ENCODE results near the gene TWNK.

The TWNK gene

DNA sequence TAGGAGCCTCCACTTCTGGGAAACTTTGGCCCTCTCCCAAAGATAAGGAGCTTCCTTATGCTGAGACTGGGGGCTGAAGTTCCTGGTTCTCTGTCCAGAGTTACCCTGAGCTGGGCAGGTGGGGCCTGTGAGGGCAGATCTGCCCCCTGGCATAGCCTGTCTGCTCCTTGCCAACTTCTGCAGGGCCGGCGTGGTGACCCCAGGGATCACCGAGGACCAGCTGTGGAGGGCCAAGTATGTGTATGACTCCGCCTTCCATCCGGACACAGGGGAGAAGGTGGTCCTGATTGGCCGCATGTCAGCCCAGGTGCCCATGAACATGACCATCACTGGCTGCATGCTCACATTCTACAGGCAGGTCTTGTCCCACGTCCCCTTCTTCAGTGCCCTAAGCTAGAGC lies 48.0 kb downstream of the TWNK start:
- Histone ChIP-seq H3K4me3 (ENCODE audit: low read depth, low read length) (no peak overlapping the region), H3K27ac (ENCODE audit: extremely low read depth, low read depth, low read length) (no peak overlapping the region), H3K9me3 (ENCODE audit: control insufficient read depth, insufficient read depth, low read depth, low read length) (no peaks in the 10 kb centered on the region), H3K4me1 (ENCODE audit: control insufficient read depth, insufficient read depth, low read length) (peaks cover 18% of the 10 kb centered on the region), H3K36me3 (ENCODE audit: control insufficient read depth in 2 of 2, insufficient read depth in 1 of 2, low read length in 2 of 2) (peaks cover 0 to 19% of the 10 kb centered on the region in 2 experiments; a peak in 1 of 3 replicates)
- CTCF ChIA-PET, result interaction anchor here (1.0 to 2.7 kb wide), 5 partner anchors 17 to 60 kb away, joined by 3 to 17 read pairs (median 9); no protein-coding TSS in a partner anchor
- POLR2A ChIA-PET, result interaction anchor here (0.9 kb wide), 1 partner anchor 500 kb away, joined by 4 read pairs; the partner anchor contains the start of gene HIF1AN
- no peak for TF ChIP-seq ZNF146 (tag by site-specific recombination; IDR thresholded peaks at IDR 0.05)
- TF ChIP-seq ZNF660 (tag by site-specific recombination; IDR thresholded peaks at IDR 0.05), result no peak
- TF ChIP-seq, protein P1, sequence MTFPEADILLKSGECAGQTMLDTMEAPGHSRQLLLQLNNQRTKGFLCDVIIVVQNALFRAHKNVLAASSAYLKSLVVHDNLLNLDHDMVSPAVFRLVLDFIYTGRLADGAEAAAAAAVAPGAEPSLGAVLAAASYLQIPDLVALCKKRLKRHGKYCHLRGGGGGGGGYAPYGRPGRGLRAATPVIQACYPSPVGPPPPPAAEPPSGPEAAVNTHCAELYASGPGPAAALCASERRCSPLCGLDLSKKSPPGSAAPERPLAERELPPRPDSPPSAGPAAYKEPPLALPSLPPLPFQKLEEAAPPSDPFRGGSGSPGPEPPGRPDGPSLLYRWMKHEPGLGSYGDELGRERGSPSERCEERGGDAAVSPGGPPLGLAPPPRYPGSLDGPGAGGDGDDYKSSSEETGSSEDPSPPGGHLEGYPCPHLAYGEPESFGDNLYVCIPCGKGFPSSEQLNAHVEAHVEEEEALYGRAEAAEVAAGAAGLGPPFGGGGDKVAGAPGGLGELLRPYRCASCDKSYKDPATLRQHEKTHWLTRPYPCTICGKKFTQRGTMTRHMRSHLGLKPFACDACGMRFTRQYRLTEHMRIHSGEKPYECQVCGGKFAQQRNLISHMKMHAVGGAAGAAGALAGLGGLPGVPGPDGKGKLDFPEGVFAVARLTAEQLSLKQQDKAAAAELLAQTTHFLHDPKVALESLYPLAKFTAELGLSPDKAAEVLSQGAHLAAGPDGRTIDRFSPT (tag by site-specific recombination; IDR thresholded peaks at IDR 0.05), result no peak
- no peak for TF ChIP-seq ZSCAN30 (tag by site-specific recombination; IDR thresholded peaks at IDR 0.05)
- TF ChIP-seq, protein P2, sequence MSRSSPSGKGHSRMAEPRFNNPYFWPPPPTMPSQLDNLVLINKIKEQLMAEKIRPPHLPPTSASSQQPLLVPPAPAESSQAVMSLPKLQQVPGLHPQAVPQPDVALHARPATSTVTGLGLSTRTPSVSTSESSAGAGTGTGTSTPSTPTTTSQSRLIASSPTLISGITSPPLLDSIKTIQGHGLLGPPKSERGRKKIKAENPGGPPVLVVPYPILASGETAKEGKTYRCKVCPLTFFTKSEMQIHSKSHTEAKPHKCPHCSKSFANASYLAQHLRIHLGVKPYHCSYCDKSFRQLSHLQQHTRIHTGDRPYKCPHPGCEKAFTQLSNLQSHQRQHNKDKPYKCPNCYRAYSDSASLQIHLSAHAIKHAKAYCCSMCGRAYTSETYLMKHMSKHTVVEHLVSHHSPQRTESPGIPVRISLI (tag by site-specific recombination; IDR thresholded peaks at IDR 0.05), result no peak
- no peak for TF ChIP-seq GLI2 (tag by site-specific recombination; IDR thresholded peaks at IDR 0.05; ENCODE audit: borderline replicate concordance, low read depth)
- TF ChIP-seq SCRT2 (tag by site-specific recombination; IDR thresholded peaks at IDR 0.05), result no peak
- no peak for TF ChIP-seq KLF8 (tag by site-specific recombination; IDR thresholded peaks at IDR 0.05)
- TF ChIP-seq, protein P3, sequence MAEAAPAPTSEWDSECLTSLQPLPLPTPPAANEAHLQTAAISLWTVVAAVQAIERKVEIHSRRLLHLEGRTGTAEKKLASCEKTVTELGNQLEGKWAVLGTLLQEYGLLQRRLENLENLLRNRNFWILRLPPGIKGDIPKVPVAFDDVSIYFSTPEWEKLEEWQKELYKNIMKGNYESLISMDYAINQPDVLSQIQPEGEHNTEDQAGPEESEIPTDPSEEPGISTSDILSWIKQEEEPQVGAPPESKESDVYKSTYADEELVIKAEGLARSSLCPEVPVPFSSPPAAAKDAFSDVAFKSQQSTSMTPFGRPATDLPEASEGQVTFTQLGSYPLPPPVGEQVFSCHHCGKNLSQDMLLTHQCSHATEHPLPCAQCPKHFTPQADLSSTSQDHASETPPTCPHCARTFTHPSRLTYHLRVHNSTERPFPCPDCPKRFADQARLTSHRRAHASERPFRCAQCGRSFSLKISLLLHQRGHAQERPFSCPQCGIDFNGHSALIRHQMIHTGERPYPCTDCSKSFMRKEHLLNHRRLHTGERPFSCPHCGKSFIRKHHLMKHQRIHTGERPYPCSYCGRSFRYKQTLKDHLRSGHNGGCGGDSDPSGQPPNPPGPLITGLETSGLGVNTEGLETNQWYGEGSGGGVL (tag by site-specific recombination; IDR thresholded peaks at IDR 0.05), result no peak
- TF ChIP-seq ZNF184 (tag by site-specific recombination; IDR thresholded peaks at IDR 0.05), result no peak
- no peak for TF ChIP-seq ZBTB8A (tag by site-specific recombination; IDR thresholded peaks at IDR 0.05)
- TF ChIP-seq ZNF48 (tag by site-specific recombination; IDR thresholded peaks at IDR 0.05), result no peak
- TF ChIP-seq KLF10 (tag by site-specific recombination; IDR thresholded peaks at IDR 0.05), result no peak
- no peak for TF ChIP-seq ZNF292 (tag by site-specific recombination; IDR thresholded peaks at IDR 0.05; ENCODE audit: borderline replicate concordance, low read depth)
- TF ChIP-seq, protein P4, sequence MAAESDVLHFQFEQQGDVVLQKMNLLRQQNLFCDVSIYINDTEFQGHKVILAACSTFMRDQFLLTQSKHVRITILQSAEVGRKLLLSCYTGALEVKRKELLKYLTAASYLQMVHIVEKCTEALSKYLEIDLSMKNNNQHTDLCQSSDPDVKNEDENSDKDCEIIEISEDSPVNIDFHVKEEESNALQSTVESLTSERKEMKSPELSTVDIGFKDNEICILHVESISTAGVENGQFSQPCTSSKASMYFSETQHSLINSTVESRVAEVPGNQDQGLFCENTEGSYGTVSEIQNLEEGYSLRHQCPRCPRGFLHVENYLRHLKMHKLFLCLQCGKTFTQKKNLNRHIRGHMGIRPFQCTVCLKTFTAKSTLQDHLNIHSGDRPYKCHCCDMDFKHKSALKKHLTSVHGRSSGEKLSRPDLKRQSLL (tag by site-specific recombination; IDR thresholded peaks at IDR 0.05), result no peak

DNA sequence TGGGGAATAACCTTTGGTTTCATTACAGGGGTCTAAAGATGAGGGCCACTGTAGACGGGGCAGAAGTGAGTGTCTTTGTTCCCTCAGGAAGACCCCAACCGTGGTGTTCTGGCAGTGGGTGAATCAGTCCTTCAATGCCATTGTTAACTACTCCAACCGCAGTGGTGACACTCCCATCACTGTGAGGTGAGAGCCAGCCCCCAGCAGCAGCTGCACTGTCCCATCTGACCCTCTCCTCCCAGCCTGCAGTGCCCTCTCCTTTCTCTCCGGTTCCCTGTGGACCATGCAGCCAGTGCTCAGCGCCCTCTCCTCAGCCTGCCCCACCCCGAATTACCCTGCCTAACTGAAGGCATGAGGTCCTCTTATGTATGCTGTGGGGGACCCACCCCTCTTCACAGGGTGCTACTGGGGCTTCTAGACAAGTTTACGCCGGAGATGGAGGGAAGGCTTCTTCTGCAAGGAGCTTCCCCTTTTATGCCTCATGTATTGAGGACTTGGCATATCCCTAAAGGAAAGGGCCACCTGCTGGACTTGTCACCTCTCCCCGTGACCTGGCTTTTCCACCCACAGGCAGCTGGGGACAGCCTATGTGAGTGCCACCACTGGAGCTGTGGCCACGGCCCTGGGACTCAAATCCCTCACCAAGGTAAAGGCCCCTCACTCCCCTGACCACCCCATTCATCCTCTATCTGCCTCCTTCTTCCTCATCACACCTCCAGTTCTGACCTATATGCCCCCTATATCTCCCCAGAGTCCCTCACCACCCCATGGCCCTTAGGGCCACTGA lies 48.8 kb downstream of the TWNK start:
- ChIA-PET CTCF (interaction anchor here (1.7 to 2.7 kb wide), 3 partner anchors 18 to 60 kb away, joined by 9 to 17 read pairs (median 12); no protein-coding TSS in a partner anchor), POLR2A (no interaction called here)
- Histone ChIP-seq H3K9me3 (ENCODE audit: control insufficient read depth, insufficient read depth, low read depth, low read length) (no peaks in the 10 kb centered on the region), H3K27ac (ENCODE audit: extremely low read depth, low read depth, low read length) (no peak overlapping the region), H3K36me3 (ENCODE audit: control insufficient read depth in 2 of 2, insufficient read depth in 1 of 2, low read length in 2 of 2) (peaks cover 0 to 19% of the 10 kb centered on the region in 2 experiments; a peak in 1 of 3 replicates), H3K4me1 (ENCODE audit: control insufficient read depth, insufficient read depth, low read length) (peaks cover 18% of the 10 kb centered on the region), H3K4me3 (ENCODE audit: low read depth, low read length) (no peak overlapping the region)
- TF ChIP-seq ZNF341 (tag by site-specific recombination; IDR thresholded peaks at IDR 0.05; ENCODE audit: low read depth), result no peak
- no peak for TF ChIP-seq TRIM28 (IDR thresholded peaks at IDR 0.05; ENCODE audit: borderline replicate concordance, low read length)
- TF ChIP-seq, protein P5, sequence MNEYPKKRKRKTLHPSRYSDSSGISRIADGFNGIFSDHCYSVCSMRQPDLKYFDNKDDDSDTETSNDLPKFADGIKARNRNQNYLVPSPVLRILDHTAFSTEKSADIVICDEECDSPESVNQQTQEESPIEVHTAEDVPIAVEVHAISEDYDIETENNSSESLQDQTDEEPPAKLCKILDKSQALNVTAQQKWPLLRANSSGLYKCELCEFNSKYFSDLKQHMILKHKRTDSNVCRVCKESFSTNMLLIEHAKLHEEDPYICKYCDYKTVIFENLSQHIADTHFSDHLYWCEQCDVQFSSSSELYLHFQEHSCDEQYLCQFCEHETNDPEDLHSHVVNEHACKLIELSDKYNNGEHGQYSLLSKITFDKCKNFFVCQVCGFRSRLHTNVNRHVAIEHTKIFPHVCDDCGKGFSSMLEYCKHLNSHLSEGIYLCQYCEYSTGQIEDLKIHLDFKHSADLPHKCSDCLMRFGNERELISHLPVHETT (tag by site-specific recombination; IDR thresholded peaks at IDR 0.05), result no peak
